H1 (cell line): ENCODE results near the gene WDFY1. TPM values are rescaled to one million over a fixed set of nuclear protein-coding genes. Genes with fewer than 3 reads are reported as not detected.

Experiments
- CTCF ChIA-PET: fragments of 300-600 bp; sonication (Branson Sonifier 250); formaldehyde crosslinking; loops from one replicate; lab custom pipeline; 2021; ENCODE audit not compliant: partially characterized antibody; lab: Charles Lee
- POLR2A ChIA-PET: fragments of 300-600 bp; sonication (Branson Sonifier 250); formaldehyde crosslinking; loops from one replicate; lab custom pipeline; 2021; ENCODE audit warnings: inconsistent platforms; ENCODE audit not compliant: partially characterized antibody; lab: Charles Lee
- DNase-seq, 2 experiments: peaks; one replicate each; pipeline versions ENCODE4 v3.0.0 to v3.0.0-alpha.2; 2010 to 2022; ENCODE audit warnings: low spot score in 2 of 2, low read depth in 1 of 2, mixed read lengths in 1 of 2
- FAIRE-seq: peaks from 2 replicates; lab custom pipeline; 2011; peaks lifted over from hg19 to GRCh38; lab: Jason Lieb, UNC
- H2AFZ ChIP-seq: 2 replicates; pipeline ENCODE4 v1.8.1; 2012; ENCODE audit warnings: low read length, inconsistent platforms
- H2AK5ac ChIP-seq: 2 replicates; pipeline ENCODE4 v1.6.1; 2013; ENCODE audit warnings: low read depth, low read length
- H2BK120ac ChIP-seq: replicated peaks from 2 replicates; pipeline ENCODE3; 2013; ENCODE audit warnings: low read depth, low read length, inconsistent platforms
- H2BK12ac ChIP-seq: 2 replicates; pipeline ENCODE4 v1.6.1; 2013; ENCODE audit warnings: low read depth, low read length
- H2BK15ac ChIP-seq: 2 replicates; pipeline ENCODE4 v1.6.1; 2013; ENCODE audit warnings: low read length
- H2BK20ac ChIP-seq: 2 replicates; pipeline ENCODE4 v1.6.1; 2013; ENCODE audit warnings: low read length
- H2BK5ac ChIP-seq: 2 replicates; pipeline ENCODE4 v1.6.1; 2013; ENCODE audit warnings: low read depth, low read length
- H3K14ac ChIP-seq: 2 replicates; pipeline ENCODE4 v1.6.1; 2013; ENCODE audit warnings: inconsistent platforms; ENCODE audit not compliant: insufficient read length
- H3K18ac ChIP-seq: 2 replicates; pipeline ENCODE4 v1.6.1; 2013; ENCODE audit warnings: low read length; ENCODE audit errors: extremely low read depth
- H3K23ac ChIP-seq: 2 replicates; pipeline ENCODE4 v1.6.1; 2013; ENCODE audit warnings: inconsistent platforms; ENCODE audit not compliant: insufficient read length
- H3K23me2 ChIP-seq: 2 replicates; pipeline ENCODE4 v1.6.1; 2013; ENCODE audit warnings: low read depth, low read length
- H3K27ac ChIP-seq: 2 replicates; pipeline ENCODE4 v1.6.1; 2011; ENCODE audit warnings: low read depth, low read length, inconsistent platforms
- H3K27me3 ChIP-seq, 4 experiments: replicated peaks in 1 of 4; 1 replicate in 1 of 4; 2 replicates in 3 of 4; pipeline versions ENCODE4 v1.6.1 to v1.8.1; 2011 to 2013; ENCODE audit warnings: low read length in 3 of 4, mild to moderate bottlenecking in 3 of 4, inconsistent platforms in 2 of 4, mixed read lengths in 2 of 4, moderate library complexity in 1 of 4; ENCODE audit not compliant: control insufficient read depth in 3 of 4, insufficient read depth in 3 of 4; ENCODE audit errors: extremely low read depth in 1 of 4
- H3K36me3 ChIP-seq, 4 experiments: 2 replicates each; pipeline versions ENCODE4 v1.6.1 to v1.8.1; 2011 to 2013; ENCODE audit warnings: mild to moderate bottlenecking in 4 of 4, low read length in 3 of 4, moderate library complexity in 2 of 4, control low read depth in 1 of 4, inconsistent platforms in 1 of 4; ENCODE audit not compliant: insufficient read depth in 4 of 4, control insufficient read depth in 2 of 4
- H3K4ac ChIP-seq: replicated peaks from 2 replicates; pipeline ENCODE3; 2013; ENCODE audit warnings: low read length, low read depth, mixed read lengths, inconsistent platforms; ENCODE audit not compliant: insufficient read length
- H3K4me1 ChIP-seq, 4 experiments: replicated peaks in 1 of 4; 1 replicate in 1 of 4; 2 replicates in 3 of 4; pipeline versions ENCODE4 v1.6.1 to v1.8.1; 2011 to 2013; ENCODE audit warnings: low read length in 3 of 4, inconsistent platforms in 2 of 4, mixed read lengths in 1 of 4; ENCODE audit not compliant: insufficient read depth in 4 of 4, control insufficient read depth in 3 of 4
- H3K4me2 ChIP-seq, 2 experiments: 2 replicates each; pipeline versions ENCODE4 v1.6.1 to v1.8.1; 2011 to 2013; ENCODE audit warnings: low read depth in 2 of 2, low read length in 2 of 2, control low read depth in 1 of 2, inconsistent platforms in 1 of 2, mild to moderate bottlenecking in 1 of 2; ENCODE audit not compliant: insufficient read depth in 1 of 2
- H3K4me3 ChIP-seq, 4 experiments: fragments of 200-600, 300-600 bp in 1 of 4; sonication (generic), shearing (Covaris generic), sonication (Bioruptor Twin) in 1 of 4; 2 replicates each; pipeline versions ENCODE4 v1.5.1 to v1.8.1; 2011 to 2016; ENCODE audit warnings: low read length in 4 of 4, low read depth in 3 of 4, control low read depth in 2 of 4, inconsistent platforms in 2 of 4, mild to moderate bottlenecking in 2 of 4, mixed read lengths in 1 of 4, moderate library complexity in 1 of 4; ENCODE audit not compliant: insufficient read depth in 2 of 4; ENCODE audit errors: extremely low read depth in 1 of 4
- H3K56ac ChIP-seq: replicated peaks from 2 replicates; pipeline ENCODE3; 2013; ENCODE audit warnings: low read depth, mild to moderate bottlenecking, mixed read lengths, low read length, inconsistent platforms; ENCODE audit not compliant: insufficient read length
- H3K79me1 ChIP-seq: 2 replicates; pipeline ENCODE4 v1.6.1; 2013; ENCODE audit warnings: low read depth, low read length, control low read depth
- H3K79me2 ChIP-seq, 2 experiments: 2 replicates each; pipeline versions ENCODE4 v1.6.1 to v1.8.1; 2012 to 2013; ENCODE audit warnings: low read length in 2 of 2, mild to moderate bottlenecking in 2 of 2, inconsistent platforms in 1 of 2; ENCODE audit not compliant: insufficient read depth in 2 of 2, control insufficient read depth in 1 of 2
- H3K9ac ChIP-seq, 4 experiments: replicated peaks in 1 of 4; 1 replicate in 1 of 4; 2 replicates in 3 of 4; pipeline versions ENCODE4 v1.6.1 to v1.8.1; 2011 to 2013; ENCODE audit warnings: low read depth in 3 of 4, low read length in 3 of 4, control low read depth in 2 of 4, mild to moderate bottlenecking in 2 of 4, moderate library complexity in 2 of 4, inconsistent platforms in 1 of 4; ENCODE audit errors: extremely low read depth in 1 of 4
- H3K9me3 ChIP-seq, 2 experiments: 2 replicates each; pipeline versions ENCODE4 v1.6.1 to v1.8.1; 2012 to 2013; ENCODE audit warnings: mild to moderate bottlenecking in 2 of 2, moderate library complexity in 2 of 2, control low read depth in 1 of 2, inconsistent platforms in 1 of 2, low read depth in 1 of 2, low read length in 1 of 2, mixed read lengths in 1 of 2; ENCODE audit not compliant: insufficient read depth in 2 of 2
- H4K20me1 ChIP-seq, 2 experiments: replicated peaks in 1 of 2; 2 replicates each; pipeline versions ENCODE3 to v1.8.1; 2011 to 2013; ENCODE audit warnings: inconsistent platforms in 2 of 2, low read length in 2 of 2, mild to moderate bottlenecking in 1 of 2; ENCODE audit not compliant: insufficient read depth in 2 of 2, control insufficient read depth in 1 of 2
- H4K5ac ChIP-seq: 2 replicates; pipeline ENCODE4 v1.6.1; 2013; ENCODE audit warnings: low read length, low read depth, mixed read lengths, inconsistent platforms; ENCODE audit not compliant: insufficient read length
- H4K8ac ChIP-seq: 2 replicates; pipeline ENCODE4 v1.8.0; 2013; ENCODE audit warnings: mild to moderate bottlenecking, moderate library complexity, low read length, inconsistent platforms; ENCODE audit not compliant: insufficient read depth; ENCODE audit errors: extremely low read depth
- H4K91ac ChIP-seq: replicated peaks from 2 replicates; pipeline ENCODE3; 2013; ENCODE audit warnings: low read length, mixed read lengths, inconsistent platforms; ENCODE audit not compliant: insufficient read length
- EGR1 ChIP-seq: IDR thresholded peaks from 2 replicates; pipeline ENCODE4 v1.6.1; 2011; ENCODE audit warnings: low read depth, low read length, borderline replicate concordance
- RXRA ChIP-seq: IDR thresholded peaks from 2 replicates; pipeline ENCODE4 v1.6.1; 2011; ENCODE audit warnings: low read depth, mild to moderate bottlenecking, low read length, moderate library complexity; ENCODE audit not compliant: insufficient read depth
- SAP30 ChIP-seq: fragments of 300-600 bp; sonication (generic); IDR thresholded peaks from 2 replicates; pipeline ENCODE4 v1.7.1; 2012; ENCODE audit warnings: low read length, moderate library complexity, mild to moderate bottlenecking, inconsistent platforms; ENCODE audit not compliant: insufficient read depth, insufficient replicate concordance
- WGBS, 2 experiments: shearing (Covaris generic) in 1 of 2; methylation state at CpG; one replicate each; pipeline versions ENCODE4 v1.1.6 to v1.1.7; 2013 to 2015; ENCODE audit warnings: low lambda C conversion rate in 2 of 2, mixed read lengths in 2 of 2, inconsistent platforms in 1 of 2, low coverage in 1 of 2, missing lambda C conversion rate in 1 of 2; ENCODE audit not compliant: insufficient replicate concordance in 2 of 2, insufficient coverage in 1 of 2, insufficient read length in 1 of 2; ENCODE audit errors: extremely low coverage in 1 of 2, missing lambda C conversion rate in 1 of 2; 5-methylcytosine and 5-hydroxymethylcytosine counted together
- polyA plus RNA-seq, 7 experiments: library from polyadenylated mRNA; depleted of rRNA in 3 of 7; stranded (reverse) in 5 of 7; unstranded in 2 of 7; fragments of >200 nt in 5 of 7; fragments of 200-250 nt in 2 of 7; gene quantifications; 1 replicate in 5 of 7; 2 replicates in 1 of 7; 4 replicates in 1 of 7; pipeline versions ENCODE4 v1.2.1 to v1.2.3, GENCODE V29; 2011 to 2013; ENCODE audit warnings: missing spikeins in 2 of 7, mixed read lengths in 2 of 7
- total RNA-seq: library from RNA; stranded (reverse); fragmentation: NEBNext Ultra II Directional; extraction: Animal tissue kit (Norgen Biotek cat#: 25700); gene quantifications from 2 replicates; pipeline ENCODE4 v1.2.1, GENCODE V29; 2021

The WDFY1 gene
- total and polyA plus RNA-seq, 2 of the 8 experiments (the other 6 are each of a cell fraction or from before 2014, with no cell fraction given) = 68.4 to 94.7 TPM

- Histone ChIP-seq H2BK5ac (no peak overlapping the region), H3K4me3 (no peak overlapping the region; a peak in 2 of 8 replicates), H2BK15ac (peak overlapping the region; percentile 94; the same call in 1 of the 2 replicates), H3K56ac (no peak overlapping the region), H3K79me2 (peaks cover 0 to 36% of the 10 kb centered on the region in 2 experiments; a peak in 2 of 4 replicates), H3K4ac (peak overlapping the region; percentile 4), H4K8ac (no peak overlapping the region), H3K4me2 (peak overlapping the region; percentile 64 to 78), H2BK12ac (no peak overlapping the region; the same call in 1 of the 2 replicates), H2AK5ac (no peak overlapping the region), H4K5ac (no peak overlapping the region), H3K9ac (no peak overlapping the region; a peak in 1 of 7 replicates), H3K9me3 (no peaks in the 10 kb centered on the region), H2BK120ac (no peak overlapping the region), H3K14ac (no peak overlapping the region), H3K27ac (no peak overlapping the region), H3K23ac (no peak overlapping the region), H3K36me3 (no peaks in the 10 kb centered on the region), H3K27me3 (no peaks in the 10 kb centered on the region), H3K18ac (no peak overlapping the region; the same call in 1 of the 2 replicates), H4K20me1 (peaks cover 0 to 1% of the 10 kb centered on the region in 2 experiments), H2AFZ (no peak overlapping the region), H3K79me1 (peaks cover 3% of the 10 kb centered on the region; the same call in 1 of the 2 replicates), H4K91ac (peak overlapping the region; percentile 70), H3K4me1 (peaks cover 12 to 28% (median 20%) of the 10 kb centered on the region in 4 experiments), H2BK20ac (0 out of 2 replicates have a peak overlapping the region, but pooled peaks have one; percentile 37), H3K23me2 (no peaks in the 10 kb centered on the region; the same call in 1 of the 2 replicates)
- TF ChIP-seq EGR1 = no peak
- no peak for TF ChIP-seq SAP30
- no peak for TF ChIP-seq RXRA
- no peak for DNase-seq
- ChIA-PET POLR2A (interaction anchor here (0.8 kb wide), 1 partner anchor 24 kb away, joined by 3 read pairs; no protein-coding TSS in a partner anchor), CTCF (interaction anchor here (0.6 to 3.2 kb wide), 7 partner anchors 12 to 342 kb away, joined by 3 to 9 read pairs (median 3); no protein-coding TSS in a partner anchor)
- FAIRE-seq = no peak
- WGBS, 2 experiments = 66% methylated on average over 15 of the region's 15 CpGs; no CpG with 5 or more reads in 1 of the 2 experiments
Observed at GRCh38 chr2:223835701-223836532, 109.2 kb downstream of the WDFY1 start.
